Measurements from ENCODE around the gene TMEM190. TPM values are rescaled to one million over a fixed set of nuclear protein-coding genes. Genes with fewer than 3 reads are reported as not detected.

The TMEM190 gene
- total RNA-seq, 1 experiment from 2014 or later = not detected

GRCh38 chr19:55418185-55418584, 41.6 kb downstream of the TMEM190 start (continued):
- TF ChIP-seq MAX (IDR thresholded peaks at IDR 0.05) = peak; percentile 93

- no peak for ATAC-seq
- BruUV-seq (replicated peaks) = no TSS peak
- CTCF ChIA-PET = interaction anchor here (0.7 to 1.9 kb wide), 6 partner anchors 160 to 278 kb away, joined by 3 to 14 read pairs (median 6); partner anchors contain the start of gene PPP6R1
Observed at GRCh38 chr19:55419103-55419502, 42.5 kb downstream of the TMEM190 start.

GRCh38 chr19:55419624-55420236, 43.1 kb downstream of the TMEM190 start:
- CTCF ChIA-PET = no interaction called here
- intact Hi-C loops (cut with micrococcal nuclease) = no loop called here
- no peaks in the 10 kb centered on the region for H3K27me3 ChIP-seq (ENCODE audit: insufficient read depth, low read length)
- H3K4me3 ChIP-seq (replicated peaks in 1 of 2; ENCODE audit: low read depth in 1 of 2, low read length in 2 of 2) = no peak overlapping the region
- RAD21 ChIA-PET (ENCODE audit: low non-redundant PET in 1 of 2, low total read pairs in 2 of 2, uncharacterized antibody in 2 of 2, unreplicated experiment in 2 of 2) = no interaction called here
- POLR2A ChIA-PET = interaction anchor here (1.9 kb wide), 1 partner anchor 12 kb away, joined by 4 read pairs; the partner anchor contains the start of gene UBE2S
- H3K9me3 ChIP-seq (ENCODE audit: control insufficient read depth in 1 of 2, insufficient read depth in 1 of 2, low read depth in 1 of 2, low read length in 2 of 2) = no peaks in the 10 kb centered on the region
- no peak overlapping the region; the same call in 1 of the 2 replicates for H3K27ac ChIP-seq (ENCODE audit: low read depth, low read length)
- no peak overlapping the region for H3K4me2 ChIP-seq (ENCODE audit: low read length)
- ATAC-seq (no peak), DNase-seq (ENCODE audit: low read depth, low spot score) (no peak)
- no peak overlapping the region for H3K9ac ChIP-seq (ENCODE audit: low read length)
- no TSS peak for BruUV-seq (replicated peaks)
- no peaks in the 10 kb centered on the region for H3K36me3 ChIP-seq (ENCODE audit: control insufficient read depth in 1 of 2, insufficient read depth in 2 of 2, low read length in 2 of 2)
- H2AFZ ChIP-seq (ENCODE audit: low read depth, low read length, poor library complexity, severe bottlenecking) = no peak overlapping the region
- H4K20me1 ChIP-seq (ENCODE audit: insufficient read depth) = no peaks in the 10 kb centered on the region
- no peaks in the 10 kb centered on the region for H3K79me2 ChIP-seq (ENCODE audit: insufficient read depth, low read length)
- no peaks in the 10 kb centered on the region for H3K9me2 ChIP-seq (ENCODE audit: insufficient read depth)
- H3K4me1 ChIP-seq (ENCODE audit: control insufficient read depth in 1 of 2, insufficient read depth in 2 of 2, low read length in 2 of 2) = peaks cover 2 to 6% of the 10 kb centered on the region in 2 experiments; a peak in 1 of 4 replicates
- TF ChIP-seq CBX3 (IDR thresholded peaks at IDR 0.05; ENCODE audit: low read depth) (no peak), ELF1 (IDR thresholded peaks at IDR 0.05; ENCODE audit: borderline replicate concordance, low read depth) (no peak), EGR1 (IDR thresholded peaks at IDR 0.05; ENCODE audit: low read depth) (no peak), CTCF (IDR thresholded peaks at IDR 0.05 in 2 of 3, conservative IDR thresholded peaks at IDR 0.05 in 1 of 3; ENCODE audit: borderline replicate concordance in 1 of 3, insufficient read depth in 1 of 3, low read depth in 2 of 3, low read length in 2 of 3) (no peak), SRF (IDR thresholded peaks at IDR 0.05; ENCODE audit: low read depth) (no peak), POLR2AphosphoS5 (IDR thresholded peaks at IDR 0.05; ENCODE audit: low read depth, low read length) (no peak), RAD21 (IDR thresholded peaks at IDR 0.05; ENCODE audit: low read depth) (no peak), ZNF274 (IDR thresholded peaks at IDR 0.05; ENCODE audit: low read depth, low read length) (no peak), REST (IDR thresholded peaks at IDR 0.05; ENCODE audit: low read depth) (no peak)

More at GRCh38 chr19:55419103-55419502, 42.5 kb downstream of the TMEM190 start:
- Histone ChIP-seq H3K4me1 (ENCODE audit: control insufficient read depth in 1 of 2, insufficient read depth in 2 of 2, low read length in 2 of 2) (peaks cover 2 to 6% of the 10 kb centered on the region in 2 experiments; a peak in 1 of 4 replicates), H3K4me2 (ENCODE audit: low read length) (no peak overlapping the region), H3K9ac (ENCODE audit: low read length) (no peak overlapping the region), H3K27me3 (ENCODE audit: insufficient read depth, low read length) (no peaks in the 10 kb centered on the region), H3K9me2 (ENCODE audit: insufficient read depth) (no peaks in the 10 kb centered on the region), H3K79me2 (ENCODE audit: insufficient read depth, low read length) (no peaks in the 10 kb centered on the region), H3K27ac (ENCODE audit: low read depth, low read length) (no peak overlapping the region; the same call in 1 of the 2 replicates), H4K20me1 (ENCODE audit: insufficient read depth) (no peaks in the 10 kb centered on the region), H3K9me3 (ENCODE audit: control insufficient read depth in 1 of 2, insufficient read depth in 1 of 2, low read depth in 1 of 2, low read length in 2 of 2) (no peaks in the 10 kb centered on the region), H3K4me3 (replicated peaks in 1 of 2; ENCODE audit: low read depth in 1 of 2, low read length in 2 of 2) (no peak overlapping the region), H2AFZ (ENCODE audit: low read depth, low read length, poor library complexity, severe bottlenecking) (no peak overlapping the region), H3K36me3 (ENCODE audit: control insufficient read depth in 1 of 2, insufficient read depth in 2 of 2, low read length in 2 of 2) (no peaks in the 10 kb centered on the region)
- DNase-seq (ENCODE audit: low read depth, low spot score) = no peak
- RAD21 ChIA-PET (ENCODE audit: low non-redundant PET in 1 of 2, low total read pairs in 2 of 2, uncharacterized antibody in 2 of 2, unreplicated experiment in 2 of 2) = interaction anchor here in 1 of 2 experiments (0.7 kb wide), 1 partner anchor 224 kb away, joined by 4 read pairs; no protein-coding TSS in a partner anchor
- POLR2A ChIA-PET = interaction anchor here (1.5 to 1.9 kb wide), 2 partner anchors 12 kb away, joined by 4 to 5 read pairs; partner anchors contain the start of gene UBE2S
- TF ChIP-seq SIN3A (IDR thresholded peaks at IDR 0.05; ENCODE audit: low read depth) (no peak), EGR1 (IDR thresholded peaks at IDR 0.05; ENCODE audit: low read depth) (no peak), JUND (IDR thresholded peaks at IDR 0.05) (no peak), TCF7L2 (IDR thresholded peaks at IDR 0.05; ENCODE audit: borderline replicate concordance, extremely low read depth, insufficient read depth, insufficient read length) (no peak), CEBPB (IDR thresholded peaks at IDR 0.05; ENCODE audit: low read depth) (no peak)
- intact Hi-C loops (cut with micrococcal nuclease) = no loop called here
